SK-N-SH (cell line): ENCODE data around the gene MINDY4. TPM values are rescaled to one million over a fixed set of nuclear protein-coding genes. Genes with fewer than 3 reads are reported as not detected.

Source experiments
- CTCF ChIA-PET: fragments of 300-600, 350-600 bp; formaldehyde crosslinking; extraction: SDS; loops from one replicate; lab custom pipeline; 2021; lab: Yijun Ruan, JAX
- POLR2A ChIA-PET: fragments of 350-600 bp; sonication (Branson Sonifier 250); formaldehyde crosslinking; extraction: SDS; loops from one replicate; lab custom pipeline; 2020; ENCODE audit warnings: antibody characterized with exemption, inconsistent platforms; lab: Yijun Ruan, JAX
- DNase-seq: peaks from one replicate; pipeline ENCODE4 v3.0.0; 2012
- H2AFZ ChIP-seq: fragments of 200-600 bp; sonication (generic); 2 replicates; pipeline ENCODE4 v1.8.1; 2016; ENCODE audit warnings: antibody characterized with exemption, mild to moderate bottlenecking, low read depth
- H3F3A ChIP-seq: fragments of 200-600 bp; sonication (generic); replicated peaks from 2 replicates; pipeline ENCODE3; 2016; ENCODE audit warnings: antibody characterized with exemption, mild to moderate bottlenecking; ENCODE audit not compliant: insufficient read depth
- H3K27ac ChIP-seq, 2 experiments: fragments of 200-500 bp in 1 of 2; fragments of 200-600 bp in 1 of 2; sonication (Bioruptor generic) in 1 of 2; sonication (generic), shearing (Covaris generic) in 1 of 2; 2 replicates each; pipeline versions ENCODE4 v1.5.1 to v1.6.1; 2014 to 2016; ENCODE audit warnings: low read depth in 2 of 2, inconsistent platforms in 1 of 2, low read length in 1 of 2, mild to moderate bottlenecking in 1 of 2, mixed read lengths in 1 of 2
- H3K27me3 ChIP-seq: fragments of 200-600 bp; sonication (generic), shearing (Covaris generic); 2 replicates; pipeline ENCODE4 v1.6.1; 2016; ENCODE audit warnings: mixed run types; ENCODE audit not compliant: insufficient read depth
- H3K36me3 ChIP-seq, 2 experiments: fragments of 200-500 bp in 1 of 2; fragments of 200-600 bp in 1 of 2; sonication (Bioruptor generic) in 1 of 2; sonication (generic) in 1 of 2; replicated peaks in 1 of 2; 2 replicates each; pipeline versions ENCODE3 to v1.5.1; 2014 to 2016; ENCODE audit warnings: low read length in 1 of 2, mild to moderate bottlenecking in 1 of 2; ENCODE audit not compliant: insufficient read depth in 2 of 2, control insufficient read depth in 1 of 2
- H3K4me1 ChIP-seq, 2 experiments: fragments of 200-500 bp in 1 of 2; fragments of 200-600 bp in 1 of 2; sonication (Bioruptor generic) in 1 of 2; sonication (generic), shearing (Covaris generic) in 1 of 2; 2 replicates each; pipeline versions ENCODE4 v1.5.1 to v1.6.1; 2014 to 2016; ENCODE audit warnings: low read depth in 1 of 2, low read length in 1 of 2, mixed run types in 1 of 2; ENCODE audit not compliant: insufficient read depth in 2 of 2, control insufficient read depth in 1 of 2
- H3K4me2 ChIP-seq: fragments of 200-600 bp; sonication (generic), shearing (Covaris generic); 2 replicates; pipeline ENCODE4 v1.6.1; 2017; ENCODE audit warnings: mixed run types
- H3K4me3 ChIP-seq, 2 experiments: fragments of 200-500 bp in 1 of 2; fragments of 200-600 bp in 1 of 2; sonication (Bioruptor generic) in 1 of 2; sonication (generic), shearing (Covaris generic) in 1 of 2; 2 replicates each; pipeline versions ENCODE4 v1.5.1 to v1.8.1; 2014 to 2016; ENCODE audit warnings: low read depth in 2 of 2, inconsistent platforms in 1 of 2, low read length in 1 of 2, mild to moderate bottlenecking in 1 of 2, mixed read lengths in 1 of 2, moderate library complexity in 1 of 2
- H3K79me2 ChIP-seq: fragments of 200-600 bp; sonication (generic); 2 replicates; pipeline ENCODE4 v1.8.1; 2017; ENCODE audit warnings: mild to moderate bottlenecking; ENCODE audit not compliant: insufficient read depth
- H3K9ac ChIP-seq: fragments of 200-600 bp; sonication (generic); 2 replicates; pipeline ENCODE4 v1.6.1; 2017; ENCODE audit warnings: mixed run types
- H3K9me2 ChIP-seq: fragments of 200-600 bp; sonication (generic); 2 replicates; pipeline ENCODE4 v1.6.1; 2017; ENCODE audit warnings: mixed run types
- H3K9me3 ChIP-seq: fragments of 200-600 bp; sonication (generic); 2 replicates; pipeline ENCODE4 v1.6.1; 2017; ENCODE audit warnings: mixed run types, mild to moderate bottlenecking, moderate library complexity
- H4K20me1 ChIP-seq: fragments of 200-600 bp; sonication (generic); 2 replicates; pipeline ENCODE4 v1.6.1; 2017; ENCODE audit warnings: mild to moderate bottlenecking, mixed run types; ENCODE audit not compliant: insufficient read depth
- ELF1 ChIP-seq: IDR thresholded peaks from 2 replicates; pipeline ENCODE4 v1.4.0; 2012
- EZH2phosphoT487 ChIP-seq: fragments of 200-600 bp; sonication (generic); IDR thresholded peaks from 2 replicates; pipeline ENCODE4 v1.6.1; 2017; ENCODE audit warnings: low read depth, mixed run types, mild to moderate bottlenecking, antibody characterized with exemption, moderate library complexity, borderline replicate concordance
- FOXJ3 ChIP-seq: sonication (generic); formaldehyde crosslinking; IDR thresholded peaks from 2 replicates; pipeline ENCODE4 v1.5.1; 2020; ENCODE audit warnings: mild to moderate bottlenecking, missing genetic modification reagents
- GABPA ChIP-seq: IDR thresholded peaks from 2 replicates; pipeline ENCODE4 v1.4.0; 2012; ENCODE audit warnings: low read depth, mild to moderate bottlenecking
- MEF2A ChIP-seq: IDR thresholded peaks from 2 replicates; pipeline ENCODE4 v1.4.0; 2012; ENCODE audit warnings: low read depth, borderline replicate concordance
- MXI1 ChIP-seq: IDR thresholded peaks from 2 replicates; pipeline ENCODE4 v1.6.1; 2012; ENCODE audit warnings: mild to moderate bottlenecking, low read depth, low read length, improper control_type of control experiment
- NFIC ChIP-seq: IDR thresholded peaks from 2 replicates; pipeline ENCODE4 v1.4.0; 2012; ENCODE audit warnings: borderline replicate concordance
- NRF1 ChIP-seq: IDR thresholded peaks from 2 replicates; pipeline ENCODE4 v1.6.1; 2012; ENCODE audit warnings: low read depth, mild to moderate bottlenecking, low read length
- PBX3 ChIP-seq: IDR thresholded peaks from 2 replicates; pipeline ENCODE4; 2012
- RAD21 ChIP-seq: IDR thresholded peaks from 2 replicates; pipeline ENCODE4 v1.6.1; 2012; ENCODE audit warnings: mild to moderate bottlenecking, low read length
- SIN3A ChIP-seq: IDR thresholded peaks from 2 replicates; pipeline ENCODE4 v1.6.1; 2012; ENCODE audit warnings: low read depth, mild to moderate bottlenecking, low read length, moderate library complexity, borderline replicate concordance
- WGBS: methylation state at CpG from one replicate; pipeline ENCODE4 v1.1.6; 2017; ENCODE audit warnings: low lambda C conversion rate; 5-methylcytosine and 5-hydroxymethylcytosine counted together
- polyA plus RNA-seq, 3 experiments: library from polyadenylated mRNA; depleted of rRNA; stranded (reverse); fragments of >200 nt; gene quantifications; 2 replicates each; pipeline ENCODE4 v1.2.3, GENCODE V29; 2012
- TF ChIP-seq, protein P1 (sequence below): IDR thresholded peaks from 2 replicates; pipeline ENCODE4 v1.4.0; 2012; ENCODE audit warnings: low read depth, borderline replicate concordance
- TF ChIP-seq, protein P2 (sequence below): fragments of 150-350 bp; IDR thresholded peaks from 2 replicates; pipeline ENCODE4 v1.6.1; 2016; ENCODE audit warnings: mild to moderate bottlenecking, low read depth, low read length
- TF ChIP-seq, protein P3 (sequence below): fragments of 200-600 bp; sonication (generic); IDR thresholded peaks from 2 replicates; pipeline ENCODE4 v1.6.1; 2017; ENCODE audit warnings: antibody characterized with exemption, mild to moderate bottlenecking, moderate library complexity

MINDY4 gene
- polyA plus RNA-seq, 1 of the 3 experiments (the other 2 are of a cell fraction), result 1.8 TPM

DNA sequence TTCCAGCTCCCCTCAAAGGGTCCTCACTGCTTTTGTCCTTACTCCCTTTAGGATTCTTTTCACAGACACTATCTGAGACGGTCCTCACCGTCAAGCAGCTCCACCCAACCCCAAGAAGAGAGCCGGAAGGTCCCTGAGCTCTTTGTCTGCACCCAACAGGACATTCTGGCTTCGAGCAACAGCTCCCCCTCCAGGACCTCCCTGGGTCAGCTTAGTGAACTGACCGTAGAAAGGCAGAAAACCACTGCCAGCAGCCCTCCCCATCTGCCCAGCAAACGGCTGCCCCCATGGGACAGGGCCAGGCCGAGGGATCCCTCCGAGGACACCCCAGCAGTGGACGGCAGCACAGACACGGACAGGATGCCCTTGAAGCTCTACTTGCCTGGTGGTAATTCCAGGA lies 19.9 kb downstream of the MINDY4 start:
- Histone ChIP-seq H3K79me2 (no peaks in the 10 kb centered on the region), H3K9me3 (no peaks in the 10 kb centered on the region), H3K36me3 (peaks cover 10 to 51% of the 10 kb centered on the region in 2 experiments), H3K9me2 (no peaks in the 10 kb centered on the region), H3K27ac (no peak overlapping the region), H3K4me2 (no peak overlapping the region), H3K4me1 (peaks cover 2 to 9% of the 10 kb centered on the region in 2 experiments; a peak in 1 of 4 replicates), H3F3A (peaks cover 3% of the 10 kb centered on the region), H3K9ac (no peak overlapping the region), H3K4me3 (no peak overlapping the region), H2AFZ (no peak overlapping the region), H4K20me1 (no peaks in the 10 kb centered on the region), H3K27me3 (no peaks in the 10 kb centered on the region)
- TF ChIP-seq RAD21 (peak; percentile 2; the same call in 1 of the 2 replicates), ELF1 (no peak), SIN3A (no peak), NRF1 (no peak)
- ChIA-PET POLR2A (no interaction called here), CTCF (interaction anchor here (0.9 to 2.5 kb wide), 10 partner anchors 11 to 343 kb away, joined by 4 to 17 read pairs (median 7); no protein-coding TSS in a partner anchor)
- 87% methylated on average over 10 of the region's 10 CpGs for WGBS
- DNase-seq, result no peak

- Histone ChIP-seq H3K27ac (peak overlapping the region in 1 of 2 experiments; percentile 72; a peak in 2 of 4 replicates), H3K27me3 (no peaks in the 10 kb centered on the region), H4K20me1 (no peaks in the 10 kb centered on the region), H3K4me3 (no peak overlapping the region), H3K9me3 (no peaks in the 10 kb centered on the region), H3K79me2 (no peaks in the 10 kb centered on the region), H3K9me2 (no peaks in the 10 kb centered on the region), H3K36me3 (peaks cover 0 to 18% of the 10 kb centered on the region in 2 experiments), H3F3A (peaks cover 8% of the 10 kb centered on the region), H3K4me1 (peaks cover 16 to 27% of the 10 kb centered on the region in 2 experiments; a peak in 3 of 4 replicates), H3K9ac (no peak overlapping the region), H2AFZ (no peak overlapping the region), H3K4me2 (no peak overlapping the region)
- POLR2A ChIA-PET, result no interaction called here
- TF ChIP-seq GABPA (no peak), NRF1 (no peak), EZH2phosphoT487 (no peak), NFIC (no peak), MXI1 (no peak), MEF2A (no peak), PBX3 (no peak), FOXJ3 (CRISPR knock-in tag) (no peak)
- TF ChIP-seq, protein P1, sequence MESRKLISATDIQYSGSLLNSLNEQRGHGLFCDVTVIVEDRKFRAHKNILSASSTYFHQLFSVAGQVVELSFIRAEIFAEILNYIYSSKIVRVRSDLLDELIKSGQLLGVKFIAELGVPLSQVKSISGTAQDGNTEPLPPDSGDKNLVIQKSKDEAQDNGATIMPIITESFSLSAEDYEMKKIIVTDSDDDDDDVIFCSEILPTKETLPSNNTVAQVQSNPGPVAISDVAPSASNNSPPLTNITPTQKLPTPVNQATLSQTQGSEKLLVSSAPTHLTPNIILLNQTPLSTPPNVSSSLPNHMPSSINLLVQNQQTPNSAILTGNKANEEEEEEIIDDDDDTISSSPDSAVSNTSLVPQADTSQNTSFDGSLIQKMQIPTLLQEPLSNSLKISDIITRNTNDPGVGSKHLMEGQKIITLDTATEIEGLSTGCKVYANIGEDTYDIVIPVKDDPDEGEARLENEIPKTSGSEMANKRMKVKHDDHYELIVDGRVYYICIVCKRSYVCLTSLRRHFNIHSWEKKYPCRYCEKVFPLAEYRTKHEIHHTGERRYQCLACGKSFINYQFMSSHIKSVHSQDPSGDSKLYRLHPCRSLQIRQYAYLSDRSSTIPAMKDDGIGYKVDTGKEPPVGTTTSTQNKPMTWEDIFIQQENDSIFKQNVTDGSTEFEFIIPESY, result no peak
- TF ChIP-seq, protein P2, sequence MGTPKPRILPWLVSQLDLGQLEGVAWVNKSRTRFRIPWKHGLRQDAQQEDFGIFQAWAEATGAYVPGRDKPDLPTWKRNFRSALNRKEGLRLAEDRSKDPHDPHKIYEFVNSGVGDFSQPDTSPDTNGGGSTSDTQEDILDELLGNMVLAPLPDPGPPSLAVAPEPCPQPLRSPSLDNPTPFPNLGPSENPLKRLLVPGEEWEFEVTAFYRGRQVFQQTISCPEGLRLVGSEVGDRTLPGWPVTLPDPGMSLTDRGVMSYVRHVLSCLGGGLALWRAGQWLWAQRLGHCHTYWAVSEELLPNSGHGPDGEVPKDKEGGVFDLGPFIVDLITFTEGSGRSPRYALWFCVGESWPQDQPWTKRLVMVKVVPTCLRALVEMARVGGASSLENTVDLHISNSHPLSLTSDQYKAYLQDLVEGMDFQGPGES, result no peak
- TF ChIP-seq, protein P3, sequence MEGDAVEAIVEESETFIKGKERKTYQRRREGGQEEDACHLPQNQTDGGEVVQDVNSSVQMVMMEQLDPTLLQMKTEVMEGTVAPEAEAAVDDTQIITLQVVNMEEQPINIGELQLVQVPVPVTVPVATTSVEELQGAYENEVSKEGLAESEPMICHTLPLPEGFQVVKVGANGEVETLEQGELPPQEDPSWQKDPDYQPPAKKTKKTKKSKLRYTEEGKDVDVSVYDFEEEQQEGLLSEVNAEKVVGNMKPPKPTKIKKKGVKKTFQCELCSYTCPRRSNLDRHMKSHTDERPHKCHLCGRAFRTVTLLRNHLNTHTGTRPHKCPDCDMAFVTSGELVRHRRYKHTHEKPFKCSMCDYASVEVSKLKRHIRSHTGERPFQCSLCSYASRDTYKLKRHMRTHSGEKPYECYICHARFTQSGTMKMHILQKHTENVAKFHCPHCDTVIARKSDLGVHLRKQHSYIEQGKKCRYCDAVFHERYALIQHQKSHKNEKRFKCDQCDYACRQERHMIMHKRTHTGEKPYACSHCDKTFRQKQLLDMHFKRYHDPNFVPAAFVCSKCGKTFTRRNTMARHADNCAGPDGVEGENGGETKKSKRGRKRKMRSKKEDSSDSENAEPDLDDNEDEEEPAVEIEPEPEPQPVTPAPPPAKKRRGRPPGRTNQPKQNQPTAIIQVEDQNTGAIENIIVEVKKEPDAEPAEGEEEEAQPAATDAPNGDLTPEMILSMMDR, result no peak
- WGBS, result 91% methylated on average over 2 of the region's 2 CpGs
- CTCF ChIA-PET, result interaction anchor here (0.6 to 5.4 kb wide), 8 partner anchors 13 to 565 kb away, joined by 3 to 35 read pairs (median 4); no protein-coding TSS in a partner anchor
- DNase-seq, result no peak
Observed at GRCh38 chr7:30795161-30795948, 24.1 kb downstream of the MINDY4 start.
